ENCODE measurements around the gene TTLL11. TPM values are rescaled to one million over a fixed set of nuclear protein-coding genes. Genes with fewer than 3 reads are reported as not detected.

The TTLL11 gene
- polyA plus RNA-seq, 1 donor = 5.0 TPM

GRCh38 chr9:122125158-122125508 is 32.0 kb upstream of the TTLL11 start:
- Histone ChIP-seq H3K9me3 (ENCODE audit: control insufficient read depth, low read depth, low read length) (peaks cover 6% of the 10 kb centered on the region), H3K4me1 (ENCODE audit: control insufficient read depth, insufficient read depth, low read length) (peaks cover 3% of the 10 kb centered on the region), H3K4me3 (ENCODE audit: low read length) (no peak overlapping the region), H3K27ac (ENCODE audit: low read length) (no peak overlapping the region), H3K27me3 (ENCODE audit: control insufficient read depth, insufficient read depth, low read length) (peaks cover 59% of the 10 kb centered on the region), H3K36me3 (ENCODE audit: control insufficient read depth, insufficient read depth, low read length) (no peaks in the 10 kb centered on the region)
- peak; percentile 55 to 66 for DNase-seq
- no CpG with 5 or more reads among the region's 8 CpGs for WGBS (ENCODE audit: insufficient coverage, low lambda C conversion rate)

DNA sequence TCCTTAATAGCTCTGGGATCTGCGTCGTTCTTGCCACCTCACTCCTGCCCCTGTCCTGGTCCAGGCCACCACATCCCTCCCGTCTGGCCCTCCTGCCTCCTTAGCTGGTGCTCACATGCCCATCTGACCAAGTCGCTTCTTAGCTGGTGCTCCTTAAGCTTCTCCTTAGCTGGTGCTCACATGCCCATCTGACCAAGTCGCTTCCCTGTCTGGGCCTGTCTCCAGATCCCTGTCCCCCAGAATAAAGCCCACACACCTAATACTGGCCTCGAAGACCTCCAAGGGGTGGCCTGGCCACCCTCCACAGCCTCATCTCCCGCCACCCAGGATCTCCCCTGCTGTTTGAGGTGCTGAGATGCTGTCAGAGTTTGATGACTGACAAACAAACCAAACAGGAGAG is 31.4 kb upstream of the TTLL11 start:
- Histone ChIP-seq H3K27me3 (ENCODE audit: control insufficient read depth, insufficient read depth, low read length) (peaks cover 54% of the 10 kb centered on the region), H3K36me3 (ENCODE audit: control insufficient read depth, insufficient read depth, low read length) (no peaks in the 10 kb centered on the region), H3K4me1 (ENCODE audit: control insufficient read depth, insufficient read depth, low read length) (peaks cover 3% of the 10 kb centered on the region), H3K9me3 (ENCODE audit: control insufficient read depth, low read depth, low read length) (peaks cover 6% of the 10 kb centered on the region), H3K27ac (ENCODE audit: low read length) (no peak overlapping the region), H3K4me3 (ENCODE audit: low read length) (no peak overlapping the region)
- WGBS (ENCODE audit: insufficient coverage, low lambda C conversion rate) = 100% methylated on average over 1 of the region's 7 CpGs
- DNase-seq = no peak

- peaks cover 3% of the 10 kb centered on the region for H3K4me1 ChIP-seq (ENCODE audit: control insufficient read depth, insufficient read depth, low read length)
- peaks cover 6% of the 10 kb centered on the region for H3K9me3 ChIP-seq (ENCODE audit: control insufficient read depth, low read depth, low read length)
- H3K27me3 ChIP-seq (ENCODE audit: control insufficient read depth, insufficient read depth, low read length) = peaks cover 50% of the 10 kb centered on the region
- WGBS (ENCODE audit: insufficient coverage, low lambda C conversion rate) = no CpG with 5 or more reads among the region's 1 CpG
- H3K27ac ChIP-seq (ENCODE audit: low read length) = no peak overlapping the region
- H3K36me3 ChIP-seq (ENCODE audit: control insufficient read depth, insufficient read depth, low read length) = no peaks in the 10 kb centered on the region
- no peak overlapping the region for H3K4me3 ChIP-seq (ENCODE audit: low read length)
- no peak for DNase-seq
Measured at GRCh38 chr9:122124048-122124447, 30.9 kb upstream of the TTLL11 start.

DNA sequence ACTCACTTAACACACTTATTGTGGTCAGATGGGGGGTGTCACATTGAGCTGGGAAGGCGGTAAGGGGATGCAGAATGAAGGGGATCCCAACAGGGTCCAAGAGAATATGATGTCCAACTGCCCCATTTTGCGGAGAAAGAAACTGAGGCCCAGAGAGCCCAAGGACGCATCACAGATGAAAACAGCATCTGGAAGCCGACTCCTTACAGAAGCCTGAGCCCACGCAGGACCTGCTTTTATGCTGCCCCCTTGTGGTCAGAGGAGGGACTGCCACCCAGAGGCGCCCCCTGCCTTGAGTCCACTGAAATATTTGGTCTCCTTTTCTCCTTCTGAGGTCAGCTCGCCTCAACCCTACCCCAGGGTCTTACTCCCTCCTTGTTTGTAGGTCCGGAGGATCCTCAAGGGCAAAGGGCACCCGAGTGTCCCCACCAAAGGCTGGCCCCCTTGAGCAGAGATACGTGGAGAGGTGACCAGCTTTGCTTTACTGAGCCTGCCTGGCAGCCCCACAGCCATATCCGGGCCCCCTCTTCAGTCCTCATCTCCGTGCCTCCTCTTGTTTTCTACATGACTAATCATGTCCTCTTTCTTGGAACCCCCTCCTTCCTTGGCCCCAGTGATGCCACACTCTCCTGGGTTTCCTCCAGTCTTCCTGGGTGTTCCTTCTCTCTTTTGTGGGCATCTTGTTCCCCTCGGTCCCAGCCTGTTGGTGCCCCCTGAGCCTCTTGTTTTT is 30.0 kb upstream of the TTLL11 start:
- Histone ChIP-seq H3K36me3 (ENCODE audit: control insufficient read depth, insufficient read depth, low read length) (no peaks in the 10 kb centered on the region), H3K4me3 (ENCODE audit: low read length) (no peak overlapping the region), H3K27me3 (ENCODE audit: control insufficient read depth, insufficient read depth, low read length) (peaks cover 40% of the 10 kb centered on the region), H3K4me1 (ENCODE audit: control insufficient read depth, insufficient read depth, low read length) (peaks cover 3% of the 10 kb centered on the region), H3K27ac (ENCODE audit: low read length) (no peak overlapping the region), H3K9me3 (ENCODE audit: control insufficient read depth, low read depth, low read length) (peaks cover 6% of the 10 kb centered on the region)
- WGBS (ENCODE audit: insufficient coverage, low lambda C conversion rate) = 79% methylated on average over 2 of the region's 13 CpGs
- peak; percentile 32 to 34 for DNase-seq

GRCh38 chr9:122122468-122122867 is 29.4 kb upstream of the TTLL11 start:
- no peak overlapping the region for H3K4me3 ChIP-seq (ENCODE audit: low read length)
- H3K36me3 ChIP-seq (ENCODE audit: control insufficient read depth, insufficient read depth, low read length) = no peaks in the 10 kb centered on the region
- DNase-seq = no peak
- WGBS (ENCODE audit: insufficient coverage, low lambda C conversion rate) = no CpG with 5 or more reads among the region's 6 CpGs
- H3K4me1 ChIP-seq (ENCODE audit: control insufficient read depth, insufficient read depth, low read length) = peaks cover 3% of the 10 kb centered on the region
- no peak overlapping the region for H3K27ac ChIP-seq (ENCODE audit: low read length)
- peaks cover 36% of the 10 kb centered on the region for H3K27me3 ChIP-seq (ENCODE audit: control insufficient read depth, insufficient read depth, low read length)
- H3K9me3 ChIP-seq (ENCODE audit: control insufficient read depth, low read depth, low read length) = peaks cover 6% of the 10 kb centered on the region

DNA sequence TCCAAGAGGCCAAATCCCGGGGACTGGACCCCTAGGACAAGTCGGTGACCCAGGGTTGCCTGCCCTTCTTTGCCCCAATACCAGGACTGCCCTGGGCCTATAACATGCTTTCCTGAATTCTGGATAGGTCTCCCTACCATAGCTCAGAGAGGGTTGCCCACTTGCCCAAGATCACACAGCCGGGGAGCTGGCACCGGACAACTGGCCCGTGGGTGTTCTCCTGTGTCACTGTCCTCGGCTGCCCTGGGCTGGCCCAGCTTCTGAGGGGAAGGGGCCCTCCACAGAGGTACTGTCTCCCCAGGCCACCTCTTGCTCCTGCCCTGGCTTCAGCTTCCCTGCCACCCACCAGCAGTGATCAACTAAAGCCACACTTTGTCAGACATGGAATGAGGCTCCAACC is 28.8 kb upstream of the TTLL11 start:
- H3K36me3 ChIP-seq (ENCODE audit: control insufficient read depth, insufficient read depth, low read length) = no peaks in the 10 kb centered on the region
- H3K27ac ChIP-seq (ENCODE audit: low read length) = no peak overlapping the region
- H3K4me1 ChIP-seq (ENCODE audit: control insufficient read depth, insufficient read depth, low read length) = peaks cover 3% of the 10 kb centered on the region
- H3K4me3 ChIP-seq (ENCODE audit: low read length) = no peak overlapping the region
- peaks cover 6% of the 10 kb centered on the region for H3K9me3 ChIP-seq (ENCODE audit: control insufficient read depth, low read depth, low read length)
- no peak for DNase-seq
- H3K27me3 ChIP-seq (ENCODE audit: control insufficient read depth, insufficient read depth, low read length) = peaks cover 31% of the 10 kb centered on the region
- WGBS (ENCODE audit: insufficient coverage, low lambda C conversion rate) = no CpG with 5 or more reads among the region's 6 CpGs

GRCh38 chr9:122121391-122121790 is 28.3 kb upstream of the TTLL11 start:
- no peak for DNase-seq
- peaks cover 28% of the 10 kb centered on the region for H3K27me3 ChIP-seq (ENCODE audit: control insufficient read depth, insufficient read depth, low read length)
- no peak overlapping the region for H3K27ac ChIP-seq (ENCODE audit: low read length)
- no CpG with 5 or more reads among the region's 10 CpGs for WGBS (ENCODE audit: insufficient coverage, low lambda C conversion rate)
- peaks cover 3% of the 10 kb centered on the region for H3K4me1 ChIP-seq (ENCODE audit: control insufficient read depth, insufficient read depth, low read length)
- H3K4me3 ChIP-seq (ENCODE audit: low read length) = no peak overlapping the region
- peaks cover under 1% of the 10 kb centered on the region for H3K9me3 ChIP-seq (ENCODE audit: control insufficient read depth, low read depth, low read length)
- no peaks in the 10 kb centered on the region for H3K36me3 ChIP-seq (ENCODE audit: control insufficient read depth, insufficient read depth, low read length)

DNA sequence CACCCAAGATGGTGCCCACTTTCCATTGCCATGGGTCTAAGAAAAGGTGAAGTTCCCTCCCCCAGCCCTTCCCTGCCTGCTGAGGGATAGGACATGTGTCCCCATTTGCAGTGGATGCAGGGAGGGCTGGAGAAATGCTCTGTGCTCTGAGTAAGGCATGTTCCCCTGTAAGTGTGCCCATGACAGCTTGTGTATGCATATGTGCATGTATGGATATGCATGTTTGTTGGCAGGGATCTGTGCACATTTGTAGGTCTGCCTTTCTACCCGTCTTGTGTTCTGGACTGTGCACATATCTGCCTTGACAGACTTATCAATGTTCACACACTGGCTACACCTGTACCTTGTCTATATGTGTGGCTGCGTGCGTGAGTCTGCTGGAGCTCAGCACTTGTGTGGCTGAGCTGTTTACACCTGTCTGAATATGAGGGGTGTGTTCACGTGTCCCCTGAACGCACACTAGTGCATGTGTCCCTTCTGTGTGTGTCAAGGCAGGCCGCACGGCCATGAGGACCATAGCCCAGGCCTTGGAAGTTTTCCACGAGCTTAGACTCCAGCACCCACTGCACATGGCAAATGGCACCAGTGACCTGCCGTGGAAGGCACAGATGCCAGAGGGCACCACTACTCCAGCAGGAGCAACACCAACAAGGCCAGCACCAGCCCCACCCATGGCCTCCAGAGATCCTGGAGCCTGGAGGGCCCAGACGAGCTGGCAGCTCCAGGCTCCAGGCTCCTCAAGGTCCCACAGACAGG is 27.4 kb upstream of the TTLL11 start:
- Histone ChIP-seq H3K27me3 (ENCODE audit: control insufficient read depth, insufficient read depth, low read length) (peaks cover 26% of the 10 kb centered on the region), H3K9me3 (ENCODE audit: control insufficient read depth, low read depth, low read length) (no peaks in the 10 kb centered on the region), H3K36me3 (ENCODE audit: control insufficient read depth, insufficient read depth, low read length) (no peaks in the 10 kb centered on the region), H3K4me3 (ENCODE audit: low read length) (no peak overlapping the region), H3K27ac (ENCODE audit: low read length) (no peak overlapping the region), H3K4me1 (ENCODE audit: control insufficient read depth, insufficient read depth, low read length) (no peaks in the 10 kb centered on the region)
- no peak for DNase-seq
- WGBS (ENCODE audit: insufficient coverage, low lambda C conversion rate) = no CpG with 5 or more reads among the region's 10 CpGs

DNA sequence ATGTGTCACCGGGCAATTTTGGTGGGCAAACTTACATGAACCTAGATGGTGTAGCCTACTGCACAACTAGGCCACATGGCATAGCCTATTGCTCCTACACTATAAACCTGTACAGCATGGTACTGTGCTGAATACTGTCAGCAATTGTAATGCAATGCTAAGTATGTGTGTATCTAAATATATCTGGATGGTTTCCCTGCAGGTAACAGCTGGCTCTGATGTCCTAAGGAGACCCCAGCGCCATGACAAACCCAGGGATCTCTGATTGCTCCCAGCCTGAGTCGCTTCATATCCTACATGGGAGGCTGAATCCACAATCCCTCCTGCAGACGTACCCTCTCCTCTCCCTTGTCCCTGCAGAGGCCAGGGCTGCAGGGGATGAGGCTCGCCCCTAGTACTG is 26.6 kb upstream of the TTLL11 start:
- Histone ChIP-seq H3K36me3 (ENCODE audit: control insufficient read depth, insufficient read depth, low read length) (no peaks in the 10 kb centered on the region), H3K4me3 (ENCODE audit: low read length) (no peak overlapping the region), H3K4me1 (ENCODE audit: control insufficient read depth, insufficient read depth, low read length) (no peaks in the 10 kb centered on the region), H3K27ac (ENCODE audit: low read length) (no peak overlapping the region), H3K27me3 (ENCODE audit: control insufficient read depth, insufficient read depth, low read length) (peaks cover 24% of the 10 kb centered on the region), H3K9me3 (ENCODE audit: control insufficient read depth, low read depth, low read length) (no peaks in the 10 kb centered on the region)
- no CpG with 5 or more reads among the region's 5 CpGs for WGBS (ENCODE audit: insufficient coverage, low lambda C conversion rate)
- no peak for DNase-seq

- Histone ChIP-seq H3K27me3 (ENCODE audit: control insufficient read depth, insufficient read depth, low read length) (peaks cover 18% of the 10 kb centered on the region), H3K4me1 (ENCODE audit: control insufficient read depth, insufficient read depth, low read length) (no peaks in the 10 kb centered on the region), H3K27ac (ENCODE audit: low read length) (no peak overlapping the region), H3K36me3 (ENCODE audit: control insufficient read depth, insufficient read depth, low read length) (no peaks in the 10 kb centered on the region), H3K4me3 (ENCODE audit: low read length) (no peak overlapping the region), H3K9me3 (ENCODE audit: control insufficient read depth, low read depth, low read length) (no peaks in the 10 kb centered on the region)
- WGBS (ENCODE audit: insufficient coverage, low lambda C conversion rate) = no CpG with 5 or more reads among the region's 13 CpGs
- DNase-seq = no peak
Measured at GRCh38 chr9:122119166-122119521, 26.0 kb upstream of the TTLL11 start.

Measured in large intestine (tissue), 3 donors.